ES-I3 (cell line): Measurements from ENCODE around the gene TPSAB1.
"Not testable (repeated sequence)": the region's sequence is repeated elsewhere in the genome, so short reads cannot be mapped to it uniquely, and the experiment has no call there.

Experiments
- H3K36me3 ChIP-seq: 2 replicates; pipeline ENCODE4 v1.6.1; 2013; ENCODE audit warnings: mild to moderate bottlenecking, low read length, control low read depth, moderate library complexity; ENCODE audit not compliant: insufficient read depth
- H3K4me1 ChIP-seq: 2 replicates; pipeline ENCODE4 v1.6.1; 2013; ENCODE audit warnings: mild to moderate bottlenecking, control low read depth, low read length; ENCODE audit not compliant: insufficient read depth
- H3K9ac ChIP-seq: 2 replicates; pipeline ENCODE4 v1.6.1; 2013; ENCODE audit warnings: low read depth, mild to moderate bottlenecking, low read length, moderate library complexity
- H3K9me3 ChIP-seq: 2 replicates; pipeline ENCODE4 v1.6.1; 2013; ENCODE audit warnings: mild to moderate bottlenecking, low read length, moderate library complexity; ENCODE audit not compliant: control insufficient read depth, insufficient read depth

Gene TPSAB1

GRCh38 chr16:1258906-1259759 lies 18.6 kb downstream of the TPSAB1 start:
- Histone ChIP-seq H3K36me3 (no peaks in the 10 kb centered on the region), H3K9ac (no peak overlapping the region), H3K4me1 (no peaks in the 10 kb centered on the region; the same call in 1 of the 2 replicates), H3K9me3 (no peaks in the 10 kb centered on the region)

DNA sequence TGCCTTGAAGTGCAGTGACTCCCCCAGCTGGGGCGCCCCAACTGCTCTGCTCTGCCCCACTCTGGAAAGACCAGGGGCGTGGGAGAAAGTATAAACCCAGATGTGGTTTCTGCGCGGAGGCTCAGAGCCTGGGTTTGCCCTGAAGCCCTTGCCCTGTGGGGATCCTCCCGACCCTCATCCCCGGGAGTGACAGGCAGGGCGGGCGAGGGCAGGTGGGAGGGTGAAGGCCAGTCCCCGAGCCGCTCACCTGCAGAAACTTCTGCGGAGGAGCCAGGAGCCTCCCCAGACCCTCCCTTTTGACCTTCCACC lies 19.2 kb downstream of the TPSAB1 start:
- Histone ChIP-seq H3K36me3 (no peaks in the 10 kb centered on the region), H3K4me1 (no peaks in the 10 kb centered on the region; the same call in 1 of the 2 replicates), H3K9ac (no peak overlapping the region), H3K9me3 (no peaks in the 10 kb centered on the region)

DNA sequence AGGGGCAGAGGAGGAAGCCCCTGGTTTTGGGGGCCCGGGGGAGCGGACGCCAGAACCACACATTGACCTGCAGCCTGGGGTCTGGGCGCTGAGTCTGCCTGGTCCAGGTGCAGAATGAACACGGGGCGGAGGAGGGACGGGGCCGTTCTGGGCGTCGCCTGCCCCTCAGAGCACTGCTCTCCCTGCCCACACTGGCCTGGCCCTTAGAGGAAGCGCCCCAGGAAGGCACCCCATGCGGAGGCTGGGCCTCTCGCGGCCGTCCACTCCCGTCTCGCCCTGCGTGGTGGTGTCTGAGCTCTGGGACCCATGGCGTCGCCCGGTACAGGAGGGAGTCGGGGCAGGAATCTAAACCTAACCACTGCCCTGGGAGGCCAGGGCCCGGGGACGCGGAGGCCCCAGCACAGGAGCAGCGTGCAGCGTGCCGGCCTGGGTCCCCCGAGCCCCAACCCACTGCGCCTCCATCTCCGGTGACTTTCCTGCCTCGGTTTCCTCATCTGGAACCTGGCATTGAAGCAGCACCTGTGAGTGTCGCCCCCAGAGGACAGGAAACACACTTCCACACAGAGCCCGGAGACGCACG lies 19.7 kb downstream of the TPSAB1 start:
- no peaks in the 10 kb centered on the region for H3K9me3 ChIP-seq
- H3K4me1 ChIP-seq = no peaks in the 10 kb centered on the region; the same call in 1 of the 2 replicates
- H3K9ac ChIP-seq = no peak overlapping the region
- H3K36me3 ChIP-seq = no peaks in the 10 kb centered on the region

DNA sequence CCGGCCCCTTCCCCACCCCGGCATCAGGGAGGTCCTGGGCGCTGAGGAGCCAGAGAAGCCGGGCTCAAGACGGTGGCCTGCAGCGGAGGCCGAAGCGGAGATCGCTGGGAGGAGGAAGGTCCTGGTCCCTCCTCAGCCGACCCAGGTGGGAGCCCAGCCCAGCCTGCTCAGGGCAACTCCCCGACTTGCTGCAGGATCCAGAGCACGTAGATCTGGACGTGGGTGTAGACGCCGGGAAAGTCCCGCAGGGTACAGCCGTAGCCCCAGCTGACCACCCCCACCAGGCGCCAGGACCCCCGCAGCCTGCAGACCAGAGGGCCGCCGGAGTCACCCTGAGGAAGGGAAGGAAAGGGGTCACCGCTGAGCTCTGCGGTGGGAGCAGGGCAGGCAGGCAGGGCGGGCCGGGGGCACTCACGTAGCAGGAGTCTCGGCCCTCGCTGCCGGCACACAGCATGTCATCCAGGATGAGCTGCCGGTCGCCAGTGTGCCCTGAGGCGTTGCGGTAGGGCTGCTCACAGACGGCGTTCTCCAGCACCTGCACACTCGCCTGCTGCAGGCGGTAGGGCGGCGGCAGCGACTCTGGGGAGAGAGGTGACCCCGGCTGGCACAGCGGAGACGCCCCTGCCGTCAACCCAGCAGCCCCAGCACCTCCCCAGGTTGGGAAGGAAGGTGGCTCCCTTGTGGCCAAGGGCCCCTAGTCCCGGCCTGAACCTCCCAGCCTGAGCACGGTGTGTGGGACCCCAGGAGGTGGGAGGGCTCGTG lies 20.8 kb downstream of the TPSAB1 start:
- no peaks in the 10 kb centered on the region; the same call in 1 of the 2 replicates for H3K4me1 ChIP-seq
- no peaks in the 10 kb centered on the region for H3K36me3 ChIP-seq
- peak overlapping the region; percentile 31; the same call in 1 of the 2 replicates for H3K9ac ChIP-seq
- H3K9me3 ChIP-seq = no peaks in the 10 kb centered on the region

- H3K4me1 ChIP-seq = no peaks in the 10 kb centered on the region; the same call in 1 of the 2 replicates
- H3K9me3 ChIP-seq = no peaks in the 10 kb centered on the region
- H3K9ac ChIP-seq = no peak overlapping the region
- H3K36me3 ChIP-seq = no peaks in the 10 kb centered on the region
Measured at GRCh38 chr16:1262210-1262845, 21.8 kb downstream of the TPSAB1 start.

- H3K4me1 ChIP-seq = no peaks in the 10 kb centered on the region; the same call in 1 of the 2 replicates
- H3K9ac ChIP-seq = no peak overlapping the region
- H3K36me3 ChIP-seq = no peaks in the 10 kb centered on the region
- H3K9me3 ChIP-seq = no peaks in the 10 kb centered on the region
Measured at GRCh38 chr16:1262846-1263221, 22.3 kb downstream of the TPSAB1 start.

DNA sequence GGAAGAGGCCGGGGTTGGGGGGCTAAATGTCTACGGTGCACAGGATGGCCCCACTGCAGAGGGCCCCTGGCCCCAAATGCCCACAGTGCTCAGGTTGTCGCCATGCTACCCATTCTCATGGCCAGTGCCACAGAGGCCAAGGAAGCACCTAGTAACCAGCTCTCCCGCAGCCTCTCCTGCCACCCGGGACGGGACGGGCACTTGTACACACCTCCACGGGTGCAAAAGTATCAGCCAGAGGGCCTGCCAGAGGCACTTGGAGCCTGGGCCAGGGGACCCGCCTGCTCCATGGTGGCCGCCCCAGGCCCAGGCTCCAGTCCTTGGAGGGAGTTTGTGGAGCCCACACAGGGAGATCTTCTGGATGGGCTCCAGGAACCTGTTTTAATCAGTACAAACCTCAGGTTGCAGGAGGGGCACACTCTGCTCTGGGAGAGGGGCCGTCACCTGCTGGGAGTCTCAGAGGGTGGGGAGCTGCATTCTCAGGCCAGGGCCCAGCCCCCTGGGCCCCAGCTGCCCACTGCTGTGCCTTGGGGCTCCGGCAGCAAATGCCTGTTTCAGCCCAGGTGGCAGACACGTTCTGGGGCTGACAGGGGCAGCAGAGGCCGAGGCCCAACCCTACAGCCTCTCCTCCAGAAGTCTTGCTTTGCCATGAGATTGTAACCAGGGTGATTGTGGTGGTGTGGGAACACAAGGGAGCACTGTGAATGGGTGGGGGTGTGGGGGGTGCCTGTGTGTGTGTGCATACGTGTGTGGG lies 23.3 kb downstream of the TPSAB1 start:
- Histone ChIP-seq H3K36me3 (no peaks in the 10 kb centered on the region), H3K4me1 (no peaks in the 10 kb centered on the region; the same call in 1 of the 2 replicates), H3K9me3 (no peaks in the 10 kb centered on the region), H3K9ac (no peak overlapping the region)

DNA sequence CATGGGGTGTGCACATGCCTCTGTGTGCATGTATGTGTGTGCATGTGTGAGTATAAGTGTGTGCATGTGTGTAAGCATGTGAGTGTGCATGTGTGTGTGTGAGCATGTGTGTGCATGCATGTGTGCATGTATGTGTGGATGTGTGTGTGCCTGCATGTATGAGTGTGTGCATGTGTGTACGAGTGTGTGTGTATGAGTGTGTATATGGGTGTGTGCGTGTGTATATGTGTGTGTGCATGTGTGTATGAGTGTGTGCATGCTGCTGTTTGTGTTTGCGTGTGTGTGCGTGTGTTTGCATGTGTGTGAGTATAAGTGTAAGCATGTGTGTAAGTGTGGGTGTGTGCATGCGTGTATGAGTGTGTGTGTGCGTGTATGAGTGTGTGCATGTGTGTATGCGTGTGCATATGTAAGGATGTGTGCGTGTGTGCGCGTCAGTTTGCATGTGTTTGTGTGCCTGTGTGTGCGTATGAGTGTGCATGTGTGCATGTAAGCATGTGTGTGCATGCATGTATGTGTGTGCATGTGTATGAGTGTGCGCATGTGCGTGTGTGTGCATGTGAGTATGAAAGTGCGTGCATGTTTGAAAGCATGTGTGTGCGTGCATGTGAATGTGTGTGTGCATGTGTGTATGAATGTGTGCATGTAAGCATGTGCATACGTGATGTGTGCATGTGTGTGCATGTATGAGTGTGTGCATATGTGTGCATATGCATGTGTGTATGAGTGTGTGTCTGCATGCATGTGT lies 24.0 kb downstream of the TPSAB1 start:
- H3K9me3 ChIP-seq = no peaks in the 10 kb centered on the region
- no peak overlapping the region for H3K9ac ChIP-seq
- no peaks in the 10 kb centered on the region for H3K4me1 ChIP-seq
- no peaks in the 10 kb centered on the region for H3K36me3 ChIP-seq

- H3K9me3 ChIP-seq = no peaks in the 10 kb centered on the region
- no peaks in the 10 kb centered on the region for H3K4me1 ChIP-seq
- no peak overlapping the region for H3K9ac ChIP-seq
Measured at GRCh38 chr16:1265090-1265630, 24.7 kb downstream of the TPSAB1 start.

GRCh38 chr16:1265826-1266225 lies 25.3 kb downstream of the TPSAB1 start:
- no peaks in the 10 kb centered on the region for H3K4me1 ChIP-seq
- H3K9me3 ChIP-seq = no peaks in the 10 kb centered on the region
- H3K36me3 ChIP-seq = no peaks in the 10 kb centered on the region
- H3K9ac ChIP-seq = no peak overlapping the region

More at GRCh38 chr16:1265090-1265630, 24.7 kb downstream of the TPSAB1 start:
- H3K36me3 ChIP-seq = no peaks in the 10 kb centered on the region

DNA sequence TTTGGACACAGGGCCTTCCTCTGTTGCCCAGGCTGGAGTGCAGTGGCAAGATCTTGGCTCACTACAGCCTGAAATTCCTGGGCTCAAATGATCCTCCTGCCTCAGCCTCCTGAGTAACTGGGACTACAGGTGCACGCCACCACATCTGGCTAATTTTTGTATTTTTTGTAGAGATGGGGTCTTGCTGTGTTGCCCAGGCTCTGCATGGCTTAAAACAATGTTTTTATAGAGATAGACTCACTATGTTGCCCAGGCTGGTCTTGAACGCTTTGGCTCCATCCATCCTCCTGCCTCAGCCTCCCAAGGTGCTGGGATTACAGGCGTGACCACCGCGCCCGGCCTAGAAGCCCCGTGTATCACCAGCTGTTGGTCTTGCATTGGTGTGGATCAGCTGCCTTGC lies 28.9 kb downstream of the TPSAB1 start:
- not testable (repeated sequence) for H3K9me3 ChIP-seq, H3K4me1 ChIP-seq, H3K36me3 ChIP-seq, H3K9ac ChIP-seq

- Histone ChIP-seq H3K36me3 (no peaks in the 10 kb centered on the region), H3K9ac (no peak overlapping the region), H3K4me1 (no peaks in the 10 kb centered on the region), H3K9me3 (no peaks in the 10 kb centered on the region)
Measured at GRCh38 chr16:1271380-1271723, 30.8 kb downstream of the TPSAB1 start.

DNA sequence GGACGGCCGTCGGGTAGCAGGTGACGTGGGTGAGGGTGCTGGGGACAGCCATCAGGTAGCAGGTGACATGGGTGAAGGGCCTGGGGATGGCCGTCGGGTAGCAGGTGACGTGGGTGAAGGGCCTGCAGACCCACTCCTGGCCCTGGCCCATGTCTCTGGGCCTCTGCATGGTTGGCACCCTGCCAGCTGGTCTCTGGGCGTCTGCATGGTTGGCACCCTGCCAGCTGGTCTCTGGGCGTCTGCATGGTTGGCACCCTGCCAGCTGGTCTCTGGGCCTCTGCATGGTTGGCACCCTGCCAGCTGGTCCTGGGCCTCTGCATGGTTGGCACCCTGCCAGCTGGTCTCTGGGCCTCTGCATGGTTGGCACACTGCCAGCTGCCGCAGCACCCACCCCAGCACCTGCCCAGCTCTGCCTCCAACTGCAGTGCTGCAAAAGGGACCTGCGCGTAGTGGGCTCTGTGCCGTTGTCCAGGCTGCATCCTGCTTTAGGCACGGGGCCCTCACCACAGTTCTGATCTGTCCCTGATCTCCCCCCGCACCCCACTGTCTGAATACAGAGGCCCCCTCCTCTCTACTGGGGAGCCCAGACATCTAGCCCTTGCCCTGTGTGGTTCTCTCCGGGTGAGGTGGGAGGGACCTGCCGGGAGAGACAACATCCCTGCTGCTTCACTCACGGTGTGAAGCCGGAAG lies 31.4 kb downstream of the TPSAB1 start:
- H3K9me3 ChIP-seq, H3K4me1 ChIP-seq, H3K9ac ChIP-seq, H3K36me3 ChIP-seq: not testable (repeated sequence)
